ENCODE data around the gene SPTA1. TPM values are rescaled to one million over a fixed set of nuclear protein-coding genes. Genes with fewer than 3 reads are reported as not detected.

Gene SPTA1
- total and polyA plus RNA-seq, 8 donors = 0.03 to 0.13 (median 0.09) TPM; not detected in 5

GRCh38 chr1:158613764-158614163, 72.8 kb downstream of the SPTA1 start:
- Histone ChIP-seq H3K27ac (no peak overlapping the region), H3K4me3 (no peak overlapping the region), H3K4me1 (no peaks in the 10 kb centered on the region), H3K27me3 (no peaks in the 10 kb centered on the region), H3K36me3 (no peaks in the 10 kb centered on the region), H3K9me3 (no peaks in the 10 kb centered on the region)
- ATAC-seq (no peak), DNase-seq (no peak), FAIRE-seq (no peak)
- intact Hi-C loops (cut with DNase I) = no loop called here
- no peak for TF ChIP-seq CTCF (IDR thresholded peaks at IDR 0.05)
- WGBS, 2 donors = 58 to 73% methylated on average over 3 of the region's 3 CpGs

DNA sequence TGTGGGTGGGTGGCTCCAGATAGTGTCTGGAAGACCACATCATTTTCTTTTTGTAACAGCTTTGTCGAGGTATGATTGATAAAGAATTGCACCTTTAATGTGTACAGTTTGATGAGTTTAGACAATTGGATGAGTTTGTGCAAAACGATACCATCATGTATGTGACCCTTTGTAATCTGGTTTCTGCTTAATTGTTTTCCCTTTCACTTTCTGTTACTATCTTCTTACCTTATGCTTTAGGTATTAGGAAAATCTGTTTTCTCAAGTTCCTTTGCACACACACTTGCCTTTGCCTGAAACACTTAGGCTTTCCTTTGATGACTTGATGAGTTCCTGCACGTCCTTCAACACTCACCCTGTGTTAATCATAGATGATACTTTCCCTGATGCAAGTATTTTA, 74.6 kb downstream of the SPTA1 start:
- no peak for TF ChIP-seq CTCF (IDR thresholded peaks at IDR 0.05)
- ATAC-seq = no peak
- DNase-seq = no peak
- Histone ChIP-seq H3K27me3 (no peaks in the 10 kb centered on the region), H3K9me3 (no peaks in the 10 kb centered on the region), H3K36me3 (no peaks in the 10 kb centered on the region), H3K4me3 (no peak overlapping the region), H3K4me1 (no peaks in the 10 kb centered on the region), H3K27ac (no peak overlapping the region)
- WGBS, 2 donors = 34 to 43% methylated on average over 3 of the region's 3 CpGs
- FAIRE-seq = no peak
- intact Hi-C loops (cut with DNase I) = no loop called here

- Histone ChIP-seq H3K36me3 (no peaks in the 10 kb centered on the region), H3K27me3 (no peaks in the 10 kb centered on the region), H3K4me1 (no peaks in the 10 kb centered on the region), H3K4me3 (no peak overlapping the region), H3K27ac (no peak overlapping the region), H3K9me3 (no peaks in the 10 kb centered on the region)
- TF ChIP-seq CTCF (IDR thresholded peaks at IDR 0.05) = no peak
- intact Hi-C loops (cut with DNase I) = no loop called here
- no peak for ATAC-seq
- FAIRE-seq = no peak
- 20 to 43% methylated on average over 1 of the region's 1 CpG for WGBS, 2 donors
- DNase-seq = no peak
Observed at GRCh38 chr1:158607296-158607695, 79.2 kb downstream of the SPTA1 start.

- FAIRE-seq (no peak), ATAC-seq (no peak), DNase-seq (no peak)
- no peak within 1 kb of the TSS for H3K4me3 ChIP-seq
- H3K27me3 ChIP-seq = no peaks in the 10 kb centered on the region
- intact Hi-C loops (cut with DNase I) = no loop called here
- WGBS, 2 donors = 30 to 56% methylated on average over 1 of the region's 1 CpG
- H3K4me1 ChIP-seq = no peaks in the 10 kb centered on the region
- no peak within 1 kb of the TSS for H3K27ac ChIP-seq
- no peaks in the 10 kb centered on the region for H3K9me3 ChIP-seq
- TF ChIP-seq CTCF (IDR thresholded peaks at IDR 0.05) = no peak
- no peaks in the 10 kb centered on the region for H3K36me3 ChIP-seq
Observed at GRCh38 chr1:158604968-158605367, 81.5 kb downstream of the SPTA1 start, which contains the start of gene OR10Z1. TSS of gene OR10Z1 (plus strand) at chr1:158605268. CDS start at chr1:158606439, 1,171 bp downstream.

DNA sequence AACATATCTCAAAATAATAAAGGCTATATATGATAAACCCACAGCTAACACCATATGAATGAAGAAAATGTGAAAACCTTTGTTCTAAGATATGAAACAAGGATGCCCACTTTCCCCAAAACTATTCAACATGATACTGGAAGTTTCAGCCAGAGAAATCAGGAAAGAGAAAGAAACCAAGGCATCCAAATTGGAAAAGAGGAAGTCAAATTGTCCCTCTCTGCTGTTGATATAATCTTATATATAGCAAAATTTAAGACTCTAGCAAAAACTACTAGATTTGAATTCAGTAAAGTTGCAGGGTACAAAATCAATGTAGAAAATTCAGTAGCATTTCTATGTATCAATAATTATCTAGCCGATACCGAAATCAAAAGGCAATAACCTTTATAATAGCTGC, 85.8 kb downstream of the SPTA1 start:
- no peak for DNase-seq
- TF ChIP-seq CTCF (IDR thresholded peaks at IDR 0.05) = no peak
- FAIRE-seq = no peak

More for the DNA sequence above, 85.8 kb downstream of the SPTA1 start:
- Histone ChIP-seq H3K27ac (no peak overlapping the region), H3K9me3 (peaks cover 0 to 6% (median 0%) of the 10 kb centered on the region in 4 donors), H3K36me3 (no peaks in the 10 kb centered on the region), H3K4me3 (no peak overlapping the region), H3K4me1 (no peaks in the 10 kb centered on the region), H3K27me3 (no peaks in the 10 kb centered on the region)
- no peak for ATAC-seq
- intact Hi-C loops (cut with DNase I) = no loop called here
- WGBS, 2 donors = 35 to 88% methylated on average over 2 of the region's 2 CpGs
